KOPT-K1 (cell line): Measurements from ENCODE around the gene UCK1.
"Not testable (repeated sequence)": the region's sequence is repeated elsewhere in the genome, so short reads cannot be mapped to it uniquely, and the experiment has no call there.

Experiments
- H3K27ac ChIP-seq: fragments of 200-600 bp; sonication (generic); 2 replicates; pipeline ENCODE4 v1.5.1; 2016; ENCODE audit warnings: antibody characterized with exemption, mild to moderate bottlenecking, low read depth, low read length; ENCODE audit not compliant: poor library complexity, severe bottlenecking
- H3K36me3 ChIP-seq: fragments of 200-600 bp; sonication (generic); 2 replicates; pipeline ENCODE4 v1.5.1; 2017; ENCODE audit warnings: antibody characterized with exemption, mild to moderate bottlenecking, low read length, moderate library complexity; ENCODE audit not compliant: insufficient read depth
- H3K9me3 ChIP-seq: fragments of 200-600 bp; sonication (generic); 2 replicates; pipeline ENCODE4 v1.5.1; 2017; ENCODE audit warnings: antibody characterized with exemption, low read length, mild to moderate bottlenecking; ENCODE audit not compliant: insufficient read depth, poor library complexity, severe bottlenecking

UCK1 gene

GRCh38 chr9:131559421-131560000 lies 28.4 kb upstream of the UCK1 start:
- H3K27ac ChIP-seq, result no peak overlapping the region
- H3K36me3 ChIP-seq, result no peaks in the 10 kb centered on the region

GRCh38 chr9:131557855-131558548 lies 26.9 kb upstream of the UCK1 start:
- peaks cover 6% of the 10 kb centered on the region for H3K9me3 ChIP-seq
- H3K36me3 ChIP-seq, result no peaks in the 10 kb centered on the region
- H3K27ac ChIP-seq, result no peak overlapping the region

More at GRCh38 chr9:131559421-131560000, 28.4 kb upstream of the UCK1 start:
- H3K9me3 ChIP-seq, result peaks cover 6% of the 10 kb centered on the region

- H3K36me3 ChIP-seq, result no peaks in the 10 kb centered on the region
- no peak overlapping the region for H3K27ac ChIP-seq
- no peaks in the 10 kb centered on the region for H3K9me3 ChIP-seq
Measured at GRCh38 chr9:131555841-131556673, 25.0 kb upstream of the UCK1 start.

GRCh38 chr9:131554843-131555351 lies 23.8 kb upstream of the UCK1 start:
- H3K27ac ChIP-seq, result no peak overlapping the region
- H3K9me3 ChIP-seq, result no peaks in the 10 kb centered on the region
- H3K36me3 ChIP-seq, result no peaks in the 10 kb centered on the region

- H3K27ac ChIP-seq, result no peak overlapping the region
- no peaks in the 10 kb centered on the region for H3K36me3 ChIP-seq
- no peaks in the 10 kb centered on the region for H3K9me3 ChIP-seq
Measured at GRCh38 chr9:131554087-131554842, 23.2 kb upstream of the UCK1 start.

GRCh38 chr9:131552030-131552429 lies 21.0 kb upstream of the UCK1 start:
- H3K36me3 ChIP-seq, result no peaks in the 10 kb centered on the region
- H3K27ac ChIP-seq, result no peak overlapping the region
- no peaks in the 10 kb centered on the region for H3K9me3 ChIP-seq

- H3K36me3 ChIP-seq, H3K9me3 ChIP-seq, H3K27ac ChIP-seq: not testable (repeated sequence)
Measured at GRCh38 chr9:131550465-131550864, 19.4 kb upstream of the UCK1 start.

- not testable (repeated sequence) for H3K36me3 ChIP-seq, H3K9me3 ChIP-seq, H3K27ac ChIP-seq
Measured at GRCh38 chr9:131549186-131549585, 18.1 kb upstream of the UCK1 start.

- no peak overlapping the region for H3K27ac ChIP-seq
- H3K9me3 ChIP-seq, result peaks cover 24% of the 10 kb centered on the region
Measured at GRCh38 chr9:131546336-131547084, 15.4 kb upstream of the UCK1 start.

GRCh38 chr9:131545786-131546335 lies 14.8 kb upstream of the UCK1 start:
- Histone ChIP-seq H3K27ac (no peak overlapping the region), H3K9me3 (peaks cover 24% of the 10 kb centered on the region), H3K36me3 (no peaks in the 10 kb centered on the region)

More at GRCh38 chr9:131546336-131547084, 15.4 kb upstream of the UCK1 start:
- no peaks in the 10 kb centered on the region for H3K36me3 ChIP-seq

GRCh38 chr9:131545003-131545785 lies 14.1 kb upstream of the UCK1 start, which contains the start of gene PRRT1B:
Gene PRRT1B (plus strand): TSS chr9:131545523. CDS start chr9:131545616, 93 bp downstream.
- H3K36me3 ChIP-seq, result no peaks in the 10 kb centered on the region
- H3K9me3 ChIP-seq, result peaks cover 24% of the 10 kb centered on the region
- no peak within 1 kb of the TSS for H3K27ac ChIP-seq

- Histone ChIP-seq H3K36me3 (no peaks in the 10 kb centered on the region), H3K27ac (no peak overlapping the region), H3K9me3 (peaks cover 24% of the 10 kb centered on the region)
Measured at GRCh38 chr9:131543141-131543540, 12.1 kb upstream of the UCK1 start.

- no peak overlapping the region for H3K27ac ChIP-seq
- peaks cover 29% of the 10 kb centered on the region for H3K9me3 ChIP-seq
- H3K36me3 ChIP-seq, result no peaks in the 10 kb centered on the region
Measured at GRCh38 chr9:131539223-131539923, 8.3 kb upstream of the UCK1 start.
